Endothelial cell (in vitro differentiated cells): ENCODE results near the gene IMPDH1. TPM values are rescaled to one million over a fixed set of nuclear protein-coding genes. Genes with fewer than 3 reads are reported as not detected.

Experiments used
- DNase-seq: peaks from one replicate; pipeline ENCODE4 v3.0.0; 2021; ENCODE audit warnings: low spot score
- H3K27ac Mint-ChIP-seq: one replicate; pipeline ENCODE4 v1.8.0; 2021; ENCODE audit warnings: mixed read lengths, inconsistent platforms; ENCODE audit not compliant: unreplicated experiment
- H3K27me3 Mint-ChIP-seq: one replicate; pipeline ENCODE4 v1.8.0; 2021; ENCODE audit warnings: mild to moderate bottlenecking, moderate library complexity, mixed read lengths, inconsistent platforms; ENCODE audit not compliant: unreplicated experiment
- H3K36me3 Mint-ChIP-seq: one replicate; pipeline ENCODE4 v1.8.0; 2021; ENCODE audit warnings: mild to moderate bottlenecking, low read depth, mixed read lengths, inconsistent platforms; ENCODE audit not compliant: unreplicated experiment
- H3K4me1 Mint-ChIP-seq: one replicate; pipeline ENCODE4 v1.8.0; 2021; ENCODE audit warnings: mild to moderate bottlenecking, mixed read lengths, inconsistent platforms; ENCODE audit not compliant: unreplicated experiment
- H3K4me3 Mint-ChIP-seq: one replicate; pipeline ENCODE4 v1.8.0; 2021; ENCODE audit warnings: mild to moderate bottlenecking, mixed read lengths, inconsistent platforms; ENCODE audit not compliant: unreplicated experiment
- H3K9me3 Mint-ChIP-seq: one replicate; pipeline ENCODE4 v1.8.0; 2021; ENCODE audit warnings: mixed read lengths, inconsistent platforms; ENCODE audit not compliant: unreplicated experiment
- total RNA-seq: library from RNA; stranded (reverse); fragmentation: NEBNext Ultra II Directional; extraction: Animal tissue kit (Norgen Biotek cat#: 25700); gene quantifications from one replicate; pipeline ENCODE4 v1.2.1, GENCODE V29; 2021; ENCODE audit not compliant: unreplicated experiment
- TF ChIP-seq, protein P1 (sequence below): fragments of 200-600 bp; sonication (generic); IDR thresholded peaks from one replicate; pipeline ENCODE4 v1.5.0; 2021; ENCODE audit warnings: antibody characterized with exemption; ENCODE audit not compliant: unreplicated experiment

The IMPDH1 gene
- total RNA-seq, 1 donor from 2014 or later = 7.5 TPM

- Mint-ChIP-seq H3K36me3 (peaks cover 3% of the 10 kb centered on the region), H3K27me3 (peaks cover 11% of the 10 kb centered on the region), H3K4me3 (peak within 1 kb of the TSS; percentile 95), H3K27ac (peak within 1 kb of the TSS; percentile 78), H3K4me1 (peaks cover 30% of the 10 kb centered on the region), H3K9me3 (no peaks in the 10 kb centered on the region)
- TF ChIP-seq, protein P1, sequence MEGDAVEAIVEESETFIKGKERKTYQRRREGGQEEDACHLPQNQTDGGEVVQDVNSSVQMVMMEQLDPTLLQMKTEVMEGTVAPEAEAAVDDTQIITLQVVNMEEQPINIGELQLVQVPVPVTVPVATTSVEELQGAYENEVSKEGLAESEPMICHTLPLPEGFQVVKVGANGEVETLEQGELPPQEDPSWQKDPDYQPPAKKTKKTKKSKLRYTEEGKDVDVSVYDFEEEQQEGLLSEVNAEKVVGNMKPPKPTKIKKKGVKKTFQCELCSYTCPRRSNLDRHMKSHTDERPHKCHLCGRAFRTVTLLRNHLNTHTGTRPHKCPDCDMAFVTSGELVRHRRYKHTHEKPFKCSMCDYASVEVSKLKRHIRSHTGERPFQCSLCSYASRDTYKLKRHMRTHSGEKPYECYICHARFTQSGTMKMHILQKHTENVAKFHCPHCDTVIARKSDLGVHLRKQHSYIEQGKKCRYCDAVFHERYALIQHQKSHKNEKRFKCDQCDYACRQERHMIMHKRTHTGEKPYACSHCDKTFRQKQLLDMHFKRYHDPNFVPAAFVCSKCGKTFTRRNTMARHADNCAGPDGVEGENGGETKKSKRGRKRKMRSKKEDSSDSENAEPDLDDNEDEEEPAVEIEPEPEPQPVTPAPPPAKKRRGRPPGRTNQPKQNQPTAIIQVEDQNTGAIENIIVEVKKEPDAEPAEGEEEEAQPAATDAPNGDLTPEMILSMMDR = no peak
- peak; percentile 79 for DNase-seq
Observed at GRCh38 chr7:128455543-128456254, 45.9 kb upstream of the IMPDH1 start, which contains the start of gene HILPDA. Gene HILPDA, plus strand, starts transcription at chr7:128455878. Its CDS starts 1,391 bp downstream, at chr7:128457269.

DNA sequence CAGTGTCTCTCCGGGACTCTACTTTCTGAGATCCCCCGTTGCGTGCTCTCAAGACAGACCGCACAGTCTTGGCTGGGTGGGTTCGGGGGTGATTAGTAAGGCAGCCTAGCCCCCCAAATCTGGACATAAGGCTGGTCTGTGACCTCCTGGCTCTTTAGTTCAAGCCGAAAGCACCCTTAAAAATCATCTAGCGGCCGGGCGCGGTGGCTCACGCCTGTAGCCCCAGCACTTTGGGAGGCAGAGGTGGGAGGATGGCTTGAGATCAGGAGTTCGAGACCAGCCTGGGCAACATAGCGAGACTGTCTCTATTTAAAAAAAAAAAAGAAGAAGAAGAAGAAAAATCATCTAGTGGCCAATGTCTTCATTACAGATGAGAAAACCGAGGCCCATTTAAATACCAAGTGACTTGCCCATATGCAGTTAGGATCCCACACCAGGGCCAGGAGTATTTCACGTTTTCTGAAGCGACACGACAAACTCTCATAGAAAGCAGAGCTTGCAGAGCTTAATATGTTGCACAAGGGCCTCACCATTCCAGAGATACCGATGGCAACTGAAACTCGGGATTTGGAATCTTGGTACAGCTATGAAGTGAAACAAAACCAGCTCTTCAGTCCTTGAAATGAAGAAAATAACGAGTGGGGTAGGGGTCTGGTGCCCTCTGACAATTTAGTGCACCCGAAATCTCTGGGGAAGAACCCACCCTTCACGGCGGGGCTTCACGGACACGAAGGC lies 45.2 kb upstream of the IMPDH1 start:
- Mint-ChIP-seq H3K9me3 (no peaks in the 10 kb centered on the region), H3K4me3 (peak overlapping the region; percentile 95), H3K36me3 (peaks cover 3% of the 10 kb centered on the region), H3K27me3 (peaks cover 11% of the 10 kb centered on the region), H3K4me1 (peaks cover 30% of the 10 kb centered on the region), H3K27ac (peak overlapping the region; percentile 77)
- no peak for DNase-seq
- TF ChIP-seq, protein P1 = no peak

- peak; percentile 54 for DNase-seq
- Mint-ChIP-seq H3K4me3 (peak overlapping the region; percentile 67), H3K4me1 (peaks cover 26% of the 10 kb centered on the region), H3K36me3 (peaks cover 3% of the 10 kb centered on the region), H3K27me3 (peaks cover 11% of the 10 kb centered on the region), H3K9me3 (no peaks in the 10 kb centered on the region), H3K27ac (peak overlapping the region; percentile 52)
- TF ChIP-seq, protein P1 = no peak
Observed at GRCh38 chr7:128453836-128454804, 44.3 kb upstream of the IMPDH1 start.

GRCh38 chr7:128452552-128452951 lies 42.8 kb upstream of the IMPDH1 start:
- DNase-seq = no peak
- no peaks in the 10 kb centered on the region for H3K9me3 Mint-ChIP-seq
- peaks cover 7% of the 10 kb centered on the region for H3K27me3 Mint-ChIP-seq
- H3K4me1 Mint-ChIP-seq = peaks cover 20% of the 10 kb centered on the region
- TF ChIP-seq, protein P1 = no peak
- H3K36me3 Mint-ChIP-seq = peaks cover 3% of the 10 kb centered on the region
- no peak overlapping the region for H3K27ac Mint-ChIP-seq
- H3K4me3 Mint-ChIP-seq = no peak overlapping the region
